Measurements from ENCODE around the gene OAF. TPM values are rescaled to one million over a fixed set of nuclear protein-coding genes. Genes with fewer than 3 reads are reported as not detected.

Gene OAF
- polyA plus RNA-seq, 1 experiment = 47.5 TPM

DNA sequence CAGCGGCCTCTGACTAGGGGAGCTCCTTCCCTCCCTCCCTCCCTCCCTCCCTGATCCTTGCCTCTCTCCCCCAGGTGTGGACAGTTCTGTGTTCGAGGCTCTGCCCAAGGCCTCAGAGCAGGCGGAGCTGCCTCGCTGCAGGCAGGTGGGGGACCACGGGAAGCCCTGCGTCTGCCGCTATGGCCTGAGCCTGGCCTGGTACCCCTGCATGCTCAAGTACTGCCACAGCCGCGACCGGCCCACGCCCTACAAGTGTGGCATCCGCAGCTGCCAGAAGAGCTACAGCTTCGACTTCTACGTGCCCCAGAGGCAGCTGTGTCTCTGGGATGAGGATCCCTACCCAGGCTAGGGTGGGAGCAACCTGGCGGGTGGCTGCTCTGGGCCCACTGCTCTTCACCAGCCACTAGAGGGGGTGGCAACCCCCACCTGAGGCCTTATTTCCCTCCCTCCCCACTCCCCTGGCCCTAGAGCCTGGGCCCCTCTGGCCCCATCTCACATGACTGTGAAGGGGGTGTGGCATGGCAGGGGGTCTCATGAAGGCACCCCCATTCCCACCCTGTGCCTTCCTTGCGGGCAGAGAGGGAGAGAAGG lies 18.1 kb downstream of the OAF start:
- DNase-seq (ENCODE audit: low read depth) = no peak
- TF ChIP-seq, protein P1, sequence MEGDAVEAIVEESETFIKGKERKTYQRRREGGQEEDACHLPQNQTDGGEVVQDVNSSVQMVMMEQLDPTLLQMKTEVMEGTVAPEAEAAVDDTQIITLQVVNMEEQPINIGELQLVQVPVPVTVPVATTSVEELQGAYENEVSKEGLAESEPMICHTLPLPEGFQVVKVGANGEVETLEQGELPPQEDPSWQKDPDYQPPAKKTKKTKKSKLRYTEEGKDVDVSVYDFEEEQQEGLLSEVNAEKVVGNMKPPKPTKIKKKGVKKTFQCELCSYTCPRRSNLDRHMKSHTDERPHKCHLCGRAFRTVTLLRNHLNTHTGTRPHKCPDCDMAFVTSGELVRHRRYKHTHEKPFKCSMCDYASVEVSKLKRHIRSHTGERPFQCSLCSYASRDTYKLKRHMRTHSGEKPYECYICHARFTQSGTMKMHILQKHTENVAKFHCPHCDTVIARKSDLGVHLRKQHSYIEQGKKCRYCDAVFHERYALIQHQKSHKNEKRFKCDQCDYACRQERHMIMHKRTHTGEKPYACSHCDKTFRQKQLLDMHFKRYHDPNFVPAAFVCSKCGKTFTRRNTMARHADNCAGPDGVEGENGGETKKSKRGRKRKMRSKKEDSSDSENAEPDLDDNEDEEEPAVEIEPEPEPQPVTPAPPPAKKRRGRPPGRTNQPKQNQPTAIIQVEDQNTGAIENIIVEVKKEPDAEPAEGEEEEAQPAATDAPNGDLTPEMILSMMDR (IDR thresholded peaks at IDR 0.05; ENCODE audit: insufficient read depth, low read depth, low read length) = peak; percentile 30; the same call in 1 of the 2 replicates
- ChIA-PET POLR2A (no interaction called here), CTCF (interaction anchor here (1.0 to 16.4 kb wide), 9 partner anchors 9 to 72 kb away, joined by 3 to 250 read pairs (median 10); no protein-coding TSS in a partner anchor)
- Histone ChIP-seq H3K36me3 (ENCODE audit: control insufficient read depth, insufficient read depth, low read length) (peaks cover 5% of the 10 kb centered on the region), H3K4me3 (ENCODE audit: low read depth, low read length) (no peak overlapping the region), H3K27me3 (ENCODE audit: control insufficient read depth, insufficient read depth, low read length) (peaks cover 3% of the 10 kb centered on the region; the same call in 1 of the 2 replicates)

DNA sequence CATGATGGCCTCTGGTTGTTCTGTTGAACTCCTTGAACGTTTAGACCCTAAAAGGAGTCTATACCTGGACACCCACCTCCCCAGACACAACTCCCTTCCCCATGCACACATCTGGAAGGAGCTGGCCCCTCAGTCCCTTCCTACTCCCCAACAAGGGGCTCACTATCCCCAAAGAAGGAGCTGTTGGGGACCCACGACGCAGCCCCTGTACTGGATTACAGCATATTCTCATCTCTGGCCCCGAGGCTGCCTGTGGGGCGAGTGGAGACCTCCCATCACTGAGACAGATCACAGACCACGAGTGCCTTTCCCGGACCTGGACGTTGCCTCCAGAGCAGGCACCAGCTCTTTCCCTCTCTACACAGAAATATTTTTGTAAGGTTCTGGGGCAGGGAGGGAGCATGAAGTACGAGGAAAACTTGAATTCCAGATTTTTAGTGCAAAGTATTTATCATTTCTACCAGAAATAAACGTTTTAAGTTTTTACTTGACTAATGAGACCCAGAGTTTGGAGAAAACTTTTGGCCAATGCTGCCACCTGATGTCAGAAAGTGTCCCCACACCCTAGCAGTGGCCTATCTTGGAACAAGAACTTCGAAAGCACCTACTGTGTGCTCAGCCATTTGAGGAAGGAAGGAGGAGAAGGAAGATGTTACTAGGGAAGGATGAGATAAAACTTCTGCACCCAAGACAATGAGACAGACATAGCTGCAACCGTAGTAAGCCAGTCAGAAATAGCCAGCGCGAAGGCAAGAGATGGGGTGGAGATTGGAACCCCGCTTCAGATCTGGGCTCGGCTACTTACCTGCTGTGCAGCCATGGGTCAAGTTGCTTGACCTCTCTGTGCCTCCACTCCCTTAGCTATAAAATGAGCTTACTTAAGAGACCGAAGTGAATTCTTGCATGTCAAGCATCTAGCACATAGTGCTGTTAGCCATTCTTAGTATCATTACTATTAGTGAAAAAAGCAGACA lies 18.9 kb downstream of the OAF start:
- no peak for DNase-seq (ENCODE audit: low read depth)
- TF ChIP-seq, protein P1 (IDR thresholded peaks at IDR 0.05; ENCODE audit: insufficient read depth, low read depth, low read length) = peak; percentile 64
- Histone ChIP-seq H3K36me3 (ENCODE audit: control insufficient read depth, insufficient read depth, low read length) (peaks cover 5% of the 10 kb centered on the region), H3K4me3 (ENCODE audit: low read depth, low read length) (no peak overlapping the region), H3K27me3 (ENCODE audit: control insufficient read depth, insufficient read depth, low read length) (peaks cover 6% of the 10 kb centered on the region; the same call in 1 of the 2 replicates)
- POLR2A ChIA-PET = no interaction called here
- CTCF ChIA-PET = interaction anchor here (0.7 to 16.4 kb wide), 14 partner anchors 10 to 71 kb away, joined by 3 to 250 read pairs (median 5); no protein-coding TSS in a partner anchor

DNA sequence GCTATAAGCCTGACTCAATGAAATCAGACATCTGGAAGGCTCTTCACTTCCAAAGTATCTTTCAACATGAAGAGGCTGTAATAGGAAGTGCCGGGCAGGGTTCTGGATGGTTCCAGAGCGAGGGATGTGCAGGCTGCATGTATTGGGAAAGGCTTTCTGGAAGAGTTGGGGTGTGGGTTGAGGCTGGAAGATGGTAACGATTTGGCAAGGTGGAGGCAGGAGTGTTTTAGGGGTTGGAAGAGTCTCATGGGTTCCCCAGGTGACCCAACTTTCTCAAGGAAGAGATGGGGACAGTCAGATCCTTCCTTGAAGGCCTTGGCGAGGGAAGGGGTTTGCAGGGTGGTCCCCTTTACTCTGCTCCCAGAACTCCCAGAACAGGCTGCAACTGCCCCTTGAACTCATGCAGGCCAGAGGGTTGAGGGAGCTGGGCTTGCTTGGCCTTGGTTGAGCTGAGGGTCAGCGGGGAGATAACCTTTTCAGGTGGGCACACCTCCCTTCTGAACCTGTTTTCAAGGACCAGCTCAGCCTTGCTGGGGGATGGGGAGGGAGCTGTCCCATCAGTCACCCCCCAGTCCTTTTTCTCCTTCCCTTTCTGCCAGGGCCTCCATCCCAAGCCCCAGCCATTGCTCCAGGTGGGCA lies 19.7 kb downstream of the OAF start:
- DNase-seq (ENCODE audit: low read depth) = no peak
- peaks cover 5% of the 10 kb centered on the region for H3K36me3 ChIP-seq (ENCODE audit: control insufficient read depth, insufficient read depth, low read length)
- no peak overlapping the region for H3K4me3 ChIP-seq (ENCODE audit: low read depth, low read length)
- POLR2A ChIA-PET = no interaction called here
- H3K27me3 ChIP-seq (ENCODE audit: control insufficient read depth, insufficient read depth, low read length) = peaks cover 8% of the 10 kb centered on the region; the same call in 1 of the 2 replicates
- CTCF ChIA-PET = interaction anchor here (0.7 to 16.4 kb wide), 10 partner anchors 12 to 72 kb away, joined by 3 to 250 read pairs (median 5); no protein-coding TSS in a partner anchor
- TF ChIP-seq, protein P1 (IDR thresholded peaks at IDR 0.05; ENCODE audit: insufficient read depth, low read depth, low read length) = no peak

DNA sequence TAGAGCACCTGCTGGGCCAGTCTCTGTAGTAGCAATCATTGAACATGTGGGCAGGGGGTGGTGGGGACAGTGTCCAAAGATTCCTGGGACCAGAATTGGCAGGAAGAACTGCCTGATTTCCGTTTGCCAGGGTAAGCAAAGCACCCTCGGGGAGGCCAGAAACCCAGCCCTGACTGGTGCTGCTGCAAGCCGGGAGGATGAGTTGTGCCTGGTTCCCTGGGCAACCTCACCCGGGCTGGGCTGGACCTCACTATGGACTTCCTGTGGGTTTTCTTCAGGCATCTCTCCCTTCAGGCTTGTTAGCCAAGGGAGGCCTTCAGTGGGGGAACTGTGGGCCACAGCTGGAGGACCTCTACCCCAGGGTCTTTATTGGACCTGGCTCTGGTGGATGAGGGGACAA lies 21.1 kb downstream of the OAF start:
- POLR2A ChIA-PET = no interaction called here
- no peak for DNase-seq (ENCODE audit: low read depth)
- no peak overlapping the region for H3K4me3 ChIP-seq (ENCODE audit: low read depth, low read length)
- TF ChIP-seq, protein P1 (IDR thresholded peaks at IDR 0.05; ENCODE audit: insufficient read depth, low read depth, low read length) = no peak
- H3K27me3 ChIP-seq (ENCODE audit: control insufficient read depth, insufficient read depth, low read length) = peaks cover 17% of the 10 kb centered on the region
- H3K36me3 ChIP-seq (ENCODE audit: control insufficient read depth, insufficient read depth, low read length) = peaks cover 4% of the 10 kb centered on the region
- CTCF ChIA-PET = interaction anchor here (1.8 to 16.4 kb wide), 4 partner anchors 51 to 69 kb away, joined by 6 to 250 read pairs (median 128); no protein-coding TSS in a partner anchor

Measured in BJ (cell line).